Measurements from ENCODE around the gene TRAF3IP1.
"Not testable (repeated sequence)": the region's sequence is repeated elsewhere in the genome, so short reads cannot be mapped to it uniquely, and the experiment has no call there.

Gene TRAF3IP1, protein sequence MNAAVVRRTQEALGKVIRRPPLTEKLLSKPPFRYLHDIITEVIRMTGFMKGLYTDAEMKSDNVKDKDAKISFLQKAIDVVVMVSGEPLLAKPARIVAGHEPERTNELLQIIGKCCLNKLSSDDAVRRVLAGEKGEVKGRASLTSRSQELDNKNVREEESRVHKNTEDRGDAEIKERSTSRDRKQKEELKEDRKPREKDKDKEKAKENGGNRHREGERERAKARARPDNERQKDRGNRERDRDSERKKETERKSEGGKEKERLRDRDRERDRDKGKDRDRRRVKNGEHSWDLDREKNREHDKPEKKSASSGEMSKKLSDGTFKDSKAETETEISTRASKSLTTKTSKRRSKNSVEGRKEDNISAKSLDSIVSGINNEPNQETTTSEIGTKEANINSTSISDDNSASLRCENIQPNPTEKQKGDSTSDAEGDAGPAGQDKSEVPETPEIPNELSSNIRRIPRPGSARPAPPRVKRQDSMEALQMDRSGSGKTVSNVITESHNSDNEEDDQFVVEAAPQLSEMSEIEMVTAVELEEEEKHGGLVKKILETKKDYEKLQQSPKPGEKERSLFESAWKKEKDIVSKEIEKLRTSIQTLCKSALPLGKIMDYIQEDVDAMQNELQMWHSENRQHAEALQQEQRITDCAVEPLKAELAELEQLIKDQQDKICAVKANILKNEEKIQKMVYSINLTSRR

DNA sequence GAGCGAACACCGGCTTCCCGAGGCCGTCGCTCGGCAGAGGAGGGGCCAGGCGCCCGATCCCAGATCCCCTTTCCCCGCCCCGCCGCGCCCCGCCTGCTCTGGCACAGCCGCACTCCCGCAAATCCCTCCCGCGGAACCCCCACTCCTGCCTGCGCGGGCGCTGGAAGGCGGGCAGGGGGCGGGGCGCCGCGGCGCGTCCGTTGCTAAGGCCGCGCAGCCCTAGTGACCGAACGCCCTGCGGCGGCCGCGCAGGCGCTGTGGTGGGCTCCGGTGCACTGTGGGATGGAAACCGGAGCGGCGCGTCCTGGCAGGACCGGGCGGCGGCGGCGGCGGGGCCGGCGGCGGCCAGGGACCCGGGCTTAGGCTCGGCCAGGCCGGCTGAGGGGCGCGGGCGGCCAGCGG, at the start of gene TRAF3IP1:
Gene TRAF3IP1 (plus strand): TSS at position 273 of the 402 bp plus-strand sequence. CDS start 145 bp downstream, outside the sequence.
- DNase-seq, result peak; percentile 88 to 91

DNA sequence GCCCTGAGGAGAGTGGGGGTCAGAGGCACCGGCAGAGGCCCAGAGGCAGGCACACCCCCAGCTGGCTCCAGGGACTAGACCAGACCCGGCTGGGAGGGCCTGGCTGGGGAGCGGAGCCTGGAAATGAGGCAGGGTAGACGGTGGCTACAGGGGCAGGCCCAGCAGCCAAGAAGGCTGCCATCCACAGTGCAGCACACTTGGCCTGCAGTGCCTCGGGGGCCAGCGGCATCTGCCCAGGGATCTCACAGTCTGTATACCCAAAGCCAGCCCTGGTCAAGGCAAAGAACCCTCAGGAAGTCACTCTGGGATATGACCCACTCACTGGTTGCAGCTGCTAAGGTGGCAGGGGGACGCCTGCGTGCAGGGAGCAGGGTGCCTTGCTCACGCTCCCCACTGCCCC, 49.7 kb upstream of the TRAF3IP1 start:
- no peak for DNase-seq

DNA sequence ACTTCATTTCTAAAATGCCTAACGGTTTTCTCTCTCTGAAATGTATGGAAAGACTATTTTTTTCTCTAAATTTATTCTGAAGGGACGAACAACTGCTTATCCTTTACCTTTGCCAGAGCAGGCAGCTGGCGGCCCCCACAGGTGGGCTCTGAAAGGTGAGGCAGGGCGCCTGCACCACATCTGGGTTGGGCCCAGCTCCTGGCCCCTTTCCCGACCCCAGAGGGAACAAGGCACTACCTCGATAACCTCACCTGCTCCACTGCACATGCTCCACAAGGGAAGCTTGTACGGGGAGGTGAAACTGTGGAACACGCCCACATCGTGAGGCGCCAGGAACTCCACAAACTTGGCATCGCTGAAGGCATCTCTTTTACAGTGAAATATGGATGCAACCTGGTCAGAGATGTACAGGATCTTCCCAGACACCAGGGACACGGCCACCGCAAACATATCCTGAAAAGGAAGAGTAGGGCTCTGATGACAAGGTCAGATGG, 49.2 kb upstream of the TRAF3IP1 start:
- DNase-seq, result no peak

DNA sequence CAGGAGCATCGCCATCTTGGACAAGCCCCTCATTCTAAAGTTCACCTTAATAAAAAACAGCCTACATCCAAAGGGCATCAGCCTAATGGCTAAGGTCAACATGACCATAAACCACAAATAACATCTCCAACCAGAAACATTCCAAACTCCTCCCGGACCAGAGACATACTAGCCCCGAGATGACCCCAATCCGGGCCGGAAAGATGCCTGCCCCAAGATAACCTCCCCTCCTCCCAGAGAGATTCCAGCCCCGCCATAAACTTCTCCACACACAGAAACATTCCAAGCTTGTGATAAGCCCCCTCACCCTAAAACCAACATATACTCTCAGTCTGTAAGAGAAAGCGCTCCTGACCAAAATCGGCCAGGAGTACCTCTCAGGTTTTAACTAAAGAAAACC, 48.6 kb upstream of the TRAF3IP1 start:
- not testable (repeated sequence) for DNase-seq

DNA sequence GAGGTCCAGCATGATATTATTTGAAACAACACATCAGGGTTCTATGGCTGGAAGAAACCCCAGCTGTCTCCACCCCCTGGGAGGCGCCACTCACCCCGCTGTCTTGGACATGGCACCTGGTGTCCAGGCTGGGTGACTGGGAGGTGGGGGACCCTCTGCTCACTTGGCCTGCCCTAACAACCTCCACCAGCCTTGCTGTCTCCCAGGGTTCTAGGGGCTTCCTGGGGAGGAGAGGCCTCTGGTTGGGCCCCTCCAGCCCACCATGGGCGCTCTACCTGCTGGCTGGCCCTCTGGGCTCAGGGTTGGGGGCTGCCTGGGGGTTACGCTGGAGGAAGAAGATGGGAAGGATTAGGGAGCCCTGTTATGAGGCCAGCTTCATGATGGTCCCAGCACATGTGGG, 48.2 kb upstream of the TRAF3IP1 start:
- DNase-seq, result no peak

DNA sequence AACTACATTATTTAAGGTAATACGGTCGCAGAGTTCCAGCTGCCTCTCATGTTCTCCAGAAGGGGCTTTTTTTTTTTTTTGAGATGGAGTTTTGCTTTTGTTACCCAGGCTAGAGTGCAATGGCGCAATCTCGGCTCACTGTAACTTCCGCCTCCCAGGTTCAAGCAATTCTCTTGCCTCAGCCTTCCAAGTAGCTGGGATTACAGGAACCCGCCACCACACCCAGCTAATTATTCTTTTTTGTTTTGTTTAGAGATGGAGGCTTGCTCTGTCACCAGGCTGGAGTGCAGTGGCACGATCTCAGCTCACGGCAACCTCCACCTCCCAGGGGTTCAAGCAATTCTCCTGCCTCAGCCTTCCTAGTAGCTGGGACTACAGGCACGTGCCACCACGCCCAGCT, 46.9 kb upstream of the TRAF3IP1 start:
- not testable (repeated sequence) for DNase-seq

DNA sequence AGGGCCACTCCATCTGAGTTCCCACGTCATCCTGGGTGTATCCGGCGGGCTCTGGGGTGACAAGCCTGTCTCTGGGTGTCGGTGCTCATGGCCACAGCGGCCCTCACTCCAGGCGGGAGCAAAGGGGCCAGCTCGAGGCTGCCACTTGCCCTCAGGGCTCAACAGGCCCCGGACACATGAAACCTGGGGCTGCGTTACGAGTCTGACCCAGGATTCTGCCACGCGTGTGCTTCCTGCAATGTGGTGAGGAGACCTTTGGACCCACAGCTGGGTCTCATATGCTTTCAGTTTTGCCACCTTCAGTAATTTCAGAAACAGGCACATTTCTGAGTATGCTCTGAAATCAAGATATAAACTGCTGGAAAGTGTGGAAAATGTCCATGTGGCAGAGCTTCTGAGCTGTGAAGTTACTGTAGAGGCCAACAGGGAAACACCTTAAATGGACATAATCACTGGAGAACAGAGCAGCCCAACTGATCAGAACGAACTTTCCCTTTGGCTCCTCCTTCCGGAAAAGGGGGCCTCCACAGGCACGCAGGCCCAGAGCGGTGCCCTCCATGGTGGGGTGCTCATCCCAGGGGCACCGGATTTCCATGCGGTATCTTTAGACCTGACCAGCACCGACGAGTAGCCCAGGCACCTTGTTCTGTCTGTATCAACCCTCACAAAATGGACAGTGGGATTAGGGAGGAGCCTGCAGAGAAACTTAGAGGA, 46.0 kb upstream of the TRAF3IP1 start:
- no peak for DNase-seq

DNA sequence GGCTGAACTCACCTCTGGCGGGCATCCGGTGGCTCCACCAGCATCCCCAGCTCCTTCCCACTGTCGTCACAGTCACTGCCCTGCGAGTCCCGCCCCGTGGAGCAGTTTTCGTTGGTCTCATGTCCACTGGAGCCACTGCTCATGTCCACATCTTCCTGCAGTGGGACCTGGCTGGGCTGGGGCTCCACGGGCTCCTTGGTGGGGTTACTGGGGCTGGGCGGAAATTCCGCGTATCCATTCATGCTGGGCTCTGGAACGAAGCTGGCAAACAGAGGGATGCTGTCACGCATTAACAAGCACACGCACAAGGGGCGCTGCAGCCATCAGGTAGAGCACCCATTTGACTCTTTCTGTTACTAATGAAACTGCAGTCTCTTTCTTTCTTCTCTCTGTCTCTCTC, 42.6 kb upstream of the TRAF3IP1 start:
- no peak for DNase-seq

DNA sequence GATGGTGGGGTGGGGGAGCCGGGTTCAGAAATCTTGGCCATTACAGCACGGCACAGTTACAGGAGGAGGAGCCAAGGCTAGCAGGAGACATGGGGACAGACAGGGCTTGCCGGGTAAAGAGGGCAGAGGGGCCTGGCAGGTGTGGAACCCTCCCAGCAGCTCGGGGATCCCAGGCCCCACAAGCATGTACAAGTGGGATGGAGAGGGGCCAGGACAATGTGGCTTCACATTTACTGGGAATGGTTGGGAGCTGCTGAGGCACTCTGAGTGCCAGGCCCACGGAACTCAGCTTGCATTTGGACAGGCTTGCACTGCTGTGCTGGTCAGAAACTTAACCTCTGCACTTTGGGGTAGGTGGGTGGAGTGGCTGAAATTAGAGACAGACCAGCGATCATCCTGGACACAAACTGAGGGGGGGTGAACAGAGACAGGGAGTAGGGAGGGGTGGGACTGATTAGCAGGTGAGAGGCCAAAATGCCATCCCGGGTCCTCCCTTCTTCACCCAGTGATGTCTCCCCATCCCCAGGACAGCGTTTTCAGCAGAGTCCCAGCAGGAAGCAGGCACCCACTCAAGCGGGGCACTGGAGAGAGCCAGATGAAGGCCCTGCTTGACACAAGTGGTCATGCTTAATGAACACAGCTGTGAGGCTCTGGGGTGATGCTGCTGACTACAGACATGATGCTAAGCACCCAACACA, 41.5 kb upstream of the TRAF3IP1 start:
- no peak for DNase-seq

DNA sequence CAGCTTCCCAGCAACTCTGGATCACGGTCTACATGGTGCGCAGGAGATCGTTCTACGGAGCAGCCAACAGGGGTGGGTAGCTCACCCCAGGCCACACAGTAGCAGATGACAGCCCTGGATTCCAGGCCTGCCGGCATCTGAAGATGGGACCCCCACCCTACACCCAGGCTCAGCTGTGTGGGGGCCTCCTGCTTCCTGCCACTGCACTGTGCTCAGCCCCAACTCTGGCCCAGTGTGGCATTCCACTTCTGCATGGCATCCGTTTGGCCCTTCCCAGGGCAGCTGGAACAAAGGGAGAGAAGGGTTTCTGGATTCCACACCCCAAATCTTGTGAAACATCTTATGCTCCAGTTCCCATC, 41.0 kb upstream of the TRAF3IP1 start:
- DNase-seq, result no peak

DNA sequence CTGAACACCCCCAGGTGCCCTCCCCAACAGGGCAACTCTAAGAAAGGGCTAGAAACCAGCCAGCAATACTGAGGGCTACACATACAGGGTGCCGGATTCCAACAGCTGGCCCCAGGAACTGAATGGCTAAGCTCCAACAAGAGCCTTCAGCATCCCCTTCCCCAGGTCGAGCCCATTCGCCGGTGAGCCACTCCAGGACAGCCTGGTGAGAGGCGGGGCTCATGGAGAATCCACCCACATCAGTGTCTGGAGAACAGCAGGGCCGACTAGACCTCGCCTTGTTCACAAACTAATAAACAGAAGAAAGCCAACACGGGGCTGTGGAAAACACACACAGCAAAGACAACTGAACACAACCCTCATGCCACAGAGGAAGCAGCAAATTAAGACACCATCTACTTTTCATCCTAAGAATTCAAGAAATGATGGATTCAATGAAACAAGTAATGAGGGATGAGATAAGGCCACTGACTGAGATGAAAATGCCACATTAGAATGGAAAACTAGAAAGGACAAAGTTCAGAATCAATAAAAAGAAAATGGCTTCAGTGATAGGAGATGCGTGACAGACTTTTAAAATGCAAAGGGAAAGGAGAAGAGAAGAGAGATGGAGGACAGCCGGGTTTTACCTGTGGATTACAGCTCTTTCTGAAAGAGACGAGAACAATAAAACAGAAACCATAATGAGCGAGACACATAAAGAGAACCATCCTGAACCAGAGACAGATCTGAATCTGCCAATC, 40.1 kb upstream of the TRAF3IP1 start:
- DNase-seq, result no peak

DNA sequence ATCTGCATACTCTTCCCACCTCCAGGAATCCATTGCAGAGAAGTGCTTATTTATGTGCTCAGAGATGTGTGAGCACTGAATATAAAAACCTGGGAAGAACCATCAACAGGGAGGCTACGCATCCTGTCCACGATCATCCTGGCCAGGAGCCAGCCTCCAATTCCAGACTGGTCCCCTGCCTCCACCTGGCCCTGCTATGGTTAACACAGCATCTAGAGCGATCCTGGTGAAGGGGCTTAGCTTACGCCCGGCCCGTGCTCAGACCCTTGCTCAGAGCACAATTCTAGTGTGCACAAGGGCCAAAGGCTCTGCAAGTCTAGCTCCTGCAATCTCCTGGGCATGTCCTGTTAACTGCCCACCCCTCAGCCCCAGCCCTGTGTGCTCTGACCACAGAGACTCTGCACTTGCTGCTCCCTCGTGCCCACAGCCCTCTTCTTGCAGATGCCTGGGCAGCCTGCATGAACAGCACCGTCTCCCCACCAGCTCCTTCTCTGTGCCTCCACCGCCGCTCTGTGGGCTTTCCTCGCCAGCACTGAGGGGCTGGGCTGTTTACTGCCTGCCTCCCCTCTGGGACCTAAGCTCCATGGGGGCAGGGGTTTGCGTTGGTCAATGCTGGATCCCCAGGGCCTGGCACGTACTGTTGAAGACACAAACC, 38.4 kb upstream of the TRAF3IP1 start:
- DNase-seq, result peak in 1 of 2 experiments; percentile 17

DNA sequence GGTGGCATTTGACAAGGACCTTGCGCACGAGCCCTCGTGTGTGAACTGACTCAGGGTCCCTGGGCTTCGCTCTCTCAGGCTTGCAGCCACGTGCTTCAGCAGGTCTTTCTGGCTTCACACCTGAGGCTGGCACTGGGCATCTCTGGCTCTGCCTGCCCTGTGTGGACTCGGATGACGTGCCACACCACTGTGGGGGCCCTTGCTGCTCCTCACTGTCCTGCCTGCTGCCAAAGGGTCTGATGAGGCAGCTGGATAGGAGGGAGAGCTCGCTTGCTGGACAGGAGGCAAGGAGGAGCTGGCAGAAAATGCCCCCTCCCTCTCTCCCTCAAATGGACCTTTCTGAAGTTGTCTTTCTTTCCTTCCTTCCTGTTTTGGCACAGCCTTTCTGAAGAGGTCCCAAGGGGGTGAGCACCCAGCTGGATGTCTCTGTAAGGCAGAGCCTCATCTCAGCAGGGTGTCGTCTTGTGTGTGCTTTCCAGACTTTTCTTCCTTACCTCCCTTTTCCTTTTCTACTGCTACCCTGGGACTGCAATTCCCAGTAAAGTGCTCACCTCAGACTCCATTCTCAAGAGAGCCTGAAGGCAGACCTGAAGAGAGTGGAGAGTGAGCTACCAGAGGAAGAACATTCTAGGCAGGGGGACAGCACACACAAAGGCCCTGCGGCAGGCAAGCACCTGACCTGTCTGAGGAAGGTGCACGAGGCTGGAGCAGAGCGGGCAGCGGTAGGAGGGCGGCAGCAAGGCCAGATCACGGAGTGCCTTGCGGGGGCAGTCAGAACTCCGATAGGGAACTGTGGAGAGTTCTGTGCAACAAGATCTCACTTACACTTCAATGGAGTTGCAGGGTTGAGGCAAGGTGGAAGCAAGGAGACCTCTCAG, 37.2 kb upstream of the TRAF3IP1 start:
- no peak for DNase-seq

DNA sequence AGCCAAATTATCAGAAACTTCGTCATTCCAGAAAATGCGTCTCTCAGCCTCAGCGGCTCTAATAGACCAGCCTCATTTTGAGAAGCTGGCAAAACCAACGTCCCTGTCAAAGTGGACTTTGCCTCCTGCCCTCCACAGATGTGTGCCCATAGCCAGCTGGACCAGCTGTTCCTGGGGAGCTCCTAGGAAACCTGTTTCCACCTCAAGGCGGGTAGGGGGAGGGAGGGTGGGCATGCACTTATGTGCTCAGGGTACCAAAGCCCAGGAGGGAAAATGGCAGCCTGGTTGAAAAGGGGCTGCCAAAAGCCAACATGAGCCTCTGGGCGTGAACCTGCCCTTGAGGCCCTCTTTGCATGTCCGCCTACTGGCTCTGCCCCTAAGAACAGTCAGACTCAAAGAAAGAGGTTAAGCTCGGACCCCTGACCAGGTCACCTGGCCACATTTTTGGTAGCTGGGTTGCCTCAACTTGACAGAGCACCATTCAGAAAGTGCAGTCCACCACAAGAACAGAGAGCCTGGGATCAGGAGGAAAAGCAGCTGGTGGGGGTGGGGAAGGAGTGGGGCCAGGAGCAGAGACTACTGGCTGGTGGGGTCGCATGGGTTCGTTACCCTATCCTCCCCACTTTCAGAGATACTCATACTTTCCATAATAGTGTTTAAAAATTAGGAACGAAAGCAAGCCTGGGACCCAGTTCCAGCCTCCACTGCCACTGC, 35.4 kb upstream of the TRAF3IP1 start:
- no peak for DNase-seq

DNA sequence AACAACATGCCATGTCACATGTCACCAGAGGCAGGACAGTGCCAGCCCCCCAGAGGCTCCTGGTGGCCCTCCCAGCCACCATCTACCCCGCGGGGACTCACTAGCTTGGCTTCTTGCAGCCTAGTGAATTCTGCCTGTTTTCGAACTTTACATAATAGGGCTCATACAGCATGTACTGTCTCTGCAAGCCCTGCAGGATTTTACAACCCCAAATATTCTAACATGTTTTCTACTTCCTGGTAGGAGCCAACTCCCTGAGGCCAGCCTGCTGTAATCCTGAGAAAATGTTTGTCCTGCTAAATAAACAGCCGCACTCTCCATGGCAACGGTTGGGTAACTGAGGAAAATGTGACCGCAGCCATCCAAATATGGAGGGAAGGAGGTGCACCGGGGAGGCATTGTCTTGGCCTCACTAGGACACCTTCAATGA, 34.6 kb upstream of the TRAF3IP1 start:
- peak; percentile 62 to 81 for DNase-seq

DNA sequence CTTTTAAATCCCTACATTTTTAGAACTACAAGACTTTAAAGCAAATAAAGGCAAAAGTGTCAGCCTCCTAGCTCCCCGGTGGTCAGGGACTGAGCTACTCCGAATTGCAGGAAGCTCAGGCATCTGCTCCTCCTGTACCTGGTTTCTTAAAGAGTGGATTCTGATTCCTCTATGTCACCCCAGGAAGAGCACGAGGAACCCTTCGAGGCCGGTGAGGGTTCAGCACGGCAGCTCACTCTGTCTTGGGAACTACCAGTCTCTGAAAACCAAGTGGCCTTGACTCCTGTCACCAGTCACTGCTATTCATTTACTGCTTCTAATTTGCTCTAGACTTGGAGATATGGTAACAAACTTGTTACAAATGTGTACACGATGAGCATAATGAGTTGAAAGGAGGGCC, 34.2 kb upstream of the TRAF3IP1 start:
- no peak for DNase-seq

DNA sequence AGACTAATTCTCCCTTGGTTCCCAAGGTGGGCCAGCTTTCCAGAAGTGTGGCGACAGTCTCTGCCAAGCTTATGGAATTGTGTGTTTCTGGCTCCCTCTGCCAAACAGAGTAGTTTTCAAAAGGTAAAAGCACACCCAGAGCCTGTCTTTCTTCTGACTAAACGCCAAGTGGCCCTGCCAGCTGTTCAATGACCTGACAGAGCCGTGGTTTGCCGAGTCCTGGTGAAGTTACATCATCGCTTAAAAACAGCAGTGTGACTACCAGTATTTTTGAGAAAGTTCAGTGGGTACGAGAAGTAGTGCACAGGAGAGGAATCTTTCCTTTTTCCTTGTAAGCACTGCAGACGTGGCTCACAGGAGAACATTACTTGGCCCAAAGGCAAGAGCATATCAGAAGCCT, 33.8 kb upstream of the TRAF3IP1 start:
- peak in 1 of 2 experiments; percentile 37 for DNase-seq

DNA sequence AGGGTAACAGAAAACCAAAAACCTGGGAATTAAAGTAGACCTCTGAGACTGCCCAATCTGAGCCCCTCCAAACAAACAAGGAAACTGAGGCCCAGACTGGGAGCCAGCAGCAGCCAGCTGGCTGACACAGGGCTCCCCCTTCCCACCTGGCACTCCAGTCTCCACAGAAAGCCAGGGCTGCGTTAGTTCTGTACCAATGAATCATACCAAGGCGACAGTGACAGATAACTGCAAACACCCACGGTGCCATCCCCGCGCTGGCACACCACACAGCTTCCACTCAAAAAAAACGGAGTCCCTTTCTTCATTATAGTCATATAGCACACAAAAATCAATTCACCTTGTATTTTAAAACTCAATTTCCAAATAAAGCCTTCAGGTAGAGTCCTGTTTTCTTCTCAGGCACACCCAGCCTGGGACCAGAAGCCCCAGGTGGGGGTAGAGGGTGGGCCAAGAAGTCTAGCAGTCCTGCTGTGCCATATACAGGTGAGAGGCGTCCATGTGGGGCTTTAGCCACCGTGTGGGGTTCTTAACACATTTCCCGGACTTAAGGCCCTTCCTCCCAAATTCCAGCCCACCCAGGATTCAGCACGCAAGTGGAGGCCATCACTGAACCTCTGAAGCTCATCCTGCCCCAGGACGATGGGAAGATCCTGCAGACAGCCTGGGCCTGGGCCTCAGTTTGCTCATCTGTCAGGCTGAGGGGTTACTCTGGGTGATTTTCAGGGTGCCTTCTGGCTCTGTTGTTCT, 33.2 kb upstream of the TRAF3IP1 start:
- no peak for DNase-seq
